Mesenchymal stem cell (in vitro differentiated cells and primary cell): Measurements from ENCODE around the gene PDE9A.

Source experiments
- DNase-seq: peaks from one replicate; pipeline ENCODE4 v3.0.0-alpha.2; 2013
- H2AFZ ChIP-seq: one replicate; pipeline ENCODE4 v1.6.1; 2013; ENCODE audit warnings: low read depth, mild to moderate bottlenecking, control low read depth, inconsistent platforms, low read length, moderate library complexity
- H2AK5ac ChIP-seq: 2 replicates; pipeline ENCODE4 v1.6.1; 2013; ENCODE audit warnings: low read length, moderate library complexity, mild to moderate bottlenecking, inconsistent platforms; ENCODE audit not compliant: severe bottlenecking
- H2BK120ac ChIP-seq: one replicate; pipeline ENCODE4 v1.6.1; 2013; ENCODE audit warnings: low read depth, mild to moderate bottlenecking, inconsistent platforms, low read length, moderate library complexity
- H2BK12ac ChIP-seq, 2 experiments: one replicate each; pipeline ENCODE4 v1.6.1; 2013; ENCODE audit warnings: inconsistent platforms in 2 of 2, low read length in 2 of 2, mild to moderate bottlenecking in 2 of 2, moderate library complexity in 2 of 2, control low read depth in 1 of 2
- H2BK15ac ChIP-seq: one replicate; pipeline ENCODE4 v1.6.1; 2013; ENCODE audit warnings: mild to moderate bottlenecking, low read depth, inconsistent platforms; ENCODE audit not compliant: poor library complexity, severe bottlenecking
- H2BK5ac ChIP-seq: 2 replicates; pipeline ENCODE4 v1.6.1; 2013; ENCODE audit warnings: low read depth, mild to moderate bottlenecking, low read length, control low read depth, inconsistent platforms; ENCODE audit not compliant: poor library complexity, severe bottlenecking
- H3K14ac ChIP-seq, 2 experiments: one replicate each; pipeline ENCODE4 v1.6.1; 2013; ENCODE audit warnings: inconsistent platforms in 2 of 2, low read length in 2 of 2, control low read depth in 1 of 2, mild to moderate bottlenecking in 1 of 2, moderate library complexity in 1 of 2
- H3K18ac ChIP-seq, 2 experiments: one replicate each; pipeline ENCODE4 v1.6.1; 2013; ENCODE audit warnings: inconsistent platforms in 2 of 2, low read length in 2 of 2, control low read depth in 1 of 2, low read depth in 1 of 2, mild to moderate bottlenecking in 1 of 2
- H3K23ac ChIP-seq, 2 experiments: one replicate each; pipeline ENCODE4 v1.6.1; 2013; ENCODE audit warnings: inconsistent platforms in 2 of 2, low read length in 2 of 2, mild to moderate bottlenecking in 2 of 2, moderate library complexity in 2 of 2, control low read depth in 1 of 2
- H3K27ac ChIP-seq: 2 replicates; pipeline ENCODE4 v1.5.1; 2013; ENCODE audit warnings: mild to moderate bottlenecking, moderate library complexity, low read length, control low read depth, inconsistent platforms; ENCODE audit not compliant: poor library complexity, severe bottlenecking
- H3K27me3 ChIP-seq, 2 experiments: 2 replicates each; pipeline versions ENCODE4 v1.6.1 to v1.7.0; 2013; ENCODE audit warnings: low read length in 2 of 2, mild to moderate bottlenecking in 2 of 2, moderate library complexity in 2 of 2, control low read depth in 1 of 2, inconsistent platforms in 1 of 2; ENCODE audit not compliant: control insufficient read depth in 1 of 2, insufficient read depth in 1 of 2
- H3K36me3 ChIP-seq, 2 experiments: 2 replicates each; pipeline versions ENCODE4 v1.6.1 to v1.7.0; 2013; ENCODE audit warnings: low read length in 2 of 2, control low read depth in 1 of 2, inconsistent platforms in 1 of 2, low read depth in 1 of 2, mild to moderate bottlenecking in 1 of 2; ENCODE audit not compliant: insufficient read depth in 2 of 2, control insufficient read depth in 1 of 2
- H3K4ac ChIP-seq, 2 experiments: one replicate each; pipeline ENCODE4 v1.6.1; 2013; ENCODE audit warnings: inconsistent platforms in 2 of 2, low read length in 2 of 2, mild to moderate bottlenecking in 2 of 2, moderate library complexity in 2 of 2, control low read depth in 1 of 2, low read depth in 1 of 2
- H3K4me1 ChIP-seq: 2 replicates; pipeline ENCODE4 v1.6.1; 2013; ENCODE audit warnings: low read depth, low read length, control low read depth; ENCODE audit not compliant: control insufficient read depth, insufficient read depth
- H3K4me2 ChIP-seq: 2 replicates; pipeline ENCODE4 v1.6.1; 2013; ENCODE audit warnings: low read length, mild to moderate bottlenecking, inconsistent platforms; ENCODE audit not compliant: poor library complexity, severe bottlenecking
- H3K4me3 ChIP-seq, 2 experiments: 2 replicates each; pipeline versions ENCODE4 v1.5.1 to v1.7.0; 2013; ENCODE audit warnings: low read length in 2 of 2, mild to moderate bottlenecking in 2 of 2, control low read depth in 1 of 2, low read depth in 1 of 2; ENCODE audit not compliant: insufficient read depth in 1 of 2
- H3K79me1 ChIP-seq: replicated peaks from 2 replicates; pipeline ENCODE4 v1.6.1; 2013; ENCODE audit warnings: mild to moderate bottlenecking, control low read depth, low read length, inconsistent platforms; ENCODE audit not compliant: poor library complexity, severe bottlenecking
- H3K9ac ChIP-seq: 2 replicates; pipeline ENCODE4 v1.7.0; 2013; ENCODE audit warnings: mild to moderate bottlenecking, low read length, moderate library complexity
- H3K9me3 ChIP-seq: 2 replicates; pipeline ENCODE4 v1.7.0; 2013; ENCODE audit warnings: mild to moderate bottlenecking, low read length; ENCODE audit not compliant: control insufficient read depth
- H4K8ac ChIP-seq: one replicate; pipeline ENCODE4 v1.6.1; 2013; ENCODE audit warnings: inconsistent platforms, mild to moderate bottlenecking, low read length, moderate library complexity
- H4K91ac ChIP-seq: one replicate; pipeline ENCODE4 v1.6.1; 2013; ENCODE audit warnings: mild to moderate bottlenecking, low read length, inconsistent platforms
- WGBS: methylation state at CpG from one replicate; pipeline ENCODE4 v1.1.7; 2013; ENCODE audit warnings: mixed read lengths; 5-methylcytosine and 5-hydroxymethylcytosine counted together

Gene PDE9A

GRCh38 chr21:42616446-42616845 is 37.0 kb upstream of the PDE9A start:
- Histone ChIP-seq H3K4me2 (no peak overlapping the region), H3K27me3 (peaks cover 47 to 53% of the 10 kb centered on the region in 2 experiments), H3K14ac (no peak overlapping the region), H3K36me3 (no peaks in the 10 kb centered on the region), H2BK120ac (no peak overlapping the region), H2AK5ac (no peak overlapping the region), H3K23ac (no peak overlapping the region), H2AFZ (no peak overlapping the region), H3K79me1 (no peaks in the 10 kb centered on the region), H2BK12ac (no peak overlapping the region), H4K91ac (no peak overlapping the region), H3K4me1 (peaks cover 14% of the 10 kb centered on the region), H3K4me3 (peak overlapping the region in 1 of 2 experiments; percentile 66), H3K18ac (no peak overlapping the region), H4K8ac (no peak overlapping the region), H3K4ac (no peak overlapping the region), H3K27ac (no peak overlapping the region), H3K9me3 (peaks cover 4% of the 10 kb centered on the region), H2BK5ac (no peak overlapping the region), H3K9ac (no peak overlapping the region), H2BK15ac (no peak overlapping the region)
- 84% methylated on average over 18 of the region's 18 CpGs for WGBS
- no peak for DNase-seq

DNA sequence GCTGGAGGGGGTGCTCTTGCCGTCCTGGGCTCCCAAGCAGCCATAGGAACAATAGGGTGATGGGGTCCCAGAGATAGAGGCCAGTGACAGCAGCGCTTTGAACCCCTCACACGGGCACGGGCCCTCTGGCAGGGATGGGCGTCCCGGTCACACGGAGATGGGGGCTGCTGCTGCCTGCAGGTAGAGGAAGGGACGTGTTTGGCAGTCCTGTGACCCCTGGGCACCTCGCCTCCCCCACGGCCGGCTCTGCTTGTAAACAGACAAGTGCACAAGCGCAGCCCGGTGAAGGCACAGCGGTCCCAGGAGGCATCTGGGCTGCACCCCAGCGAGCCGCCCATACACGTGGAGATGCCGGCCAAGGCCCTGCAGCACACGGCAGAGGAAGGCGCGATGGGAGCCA is 36.5 kb upstream of the PDE9A start:
- no peak overlapping the region for H2BK12ac ChIP-seq
- no peak overlapping the region for H3K4ac ChIP-seq
- H3K9ac ChIP-seq, result no peak overlapping the region
- H3K27me3 ChIP-seq, result peaks cover 52 to 58% of the 10 kb centered on the region in 2 experiments
- no peak overlapping the region for H4K91ac ChIP-seq
- WGBS, result 88% methylated on average over 21 of the region's 21 CpGs
- H2BK120ac ChIP-seq, result no peak overlapping the region
- H3K4me3 ChIP-seq, result no peak overlapping the region
- H2BK15ac ChIP-seq, result no peak overlapping the region
- no peaks in the 10 kb centered on the region for H3K79me1 ChIP-seq
- no peak overlapping the region for H2BK5ac ChIP-seq
- H2AK5ac ChIP-seq, result no peak overlapping the region
- DNase-seq, result no peak
- peaks cover under 1% of the 10 kb centered on the region for H3K9me3 ChIP-seq
- H3K14ac ChIP-seq, result no peak overlapping the region
- no peak overlapping the region for H3K18ac ChIP-seq
- H3K4me2 ChIP-seq, result no peak overlapping the region
- no peak overlapping the region for H3K23ac ChIP-seq
- H4K8ac ChIP-seq, result no peak overlapping the region
- H3K36me3 ChIP-seq, result no peaks in the 10 kb centered on the region
- H3K27ac ChIP-seq, result no peak overlapping the region
- H2AFZ ChIP-seq, result no peak overlapping the region
- peaks cover 14% of the 10 kb centered on the region for H3K4me1 ChIP-seq

DNA sequence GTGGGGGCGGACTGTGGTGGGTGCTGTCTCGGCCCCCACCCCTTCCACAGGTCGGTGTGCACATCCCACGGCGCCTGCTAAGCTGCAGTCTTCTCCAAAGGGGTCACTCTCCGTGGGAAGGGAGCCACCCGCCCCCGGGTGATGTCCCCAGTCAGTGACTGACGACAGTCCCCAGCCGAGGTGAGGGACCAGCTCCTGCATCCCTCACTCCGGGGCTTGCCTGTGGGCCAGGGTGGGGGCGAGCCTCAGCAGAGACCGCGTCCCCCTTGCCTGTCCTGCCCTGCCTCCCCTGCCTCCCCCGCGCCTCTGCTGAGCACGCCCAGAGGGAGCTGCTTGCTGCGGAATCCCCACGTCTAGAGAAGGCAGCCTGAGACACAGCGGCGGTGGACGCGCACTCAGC is 35.9 kb upstream of the PDE9A start:
- Histone ChIP-seq H3K14ac (no peak overlapping the region), H3K4ac (no peak overlapping the region), H4K8ac (no peak overlapping the region), H3K4me1 (peaks cover 14% of the 10 kb centered on the region), H3K27me3 (peaks cover 57 to 63% of the 10 kb centered on the region in 2 experiments), H3K79me1 (no peaks in the 10 kb centered on the region), H2BK15ac (no peak overlapping the region), H3K27ac (no peak overlapping the region), H4K91ac (no peak overlapping the region), H3K18ac (no peak overlapping the region), H2AFZ (no peak overlapping the region), H2BK120ac (no peak overlapping the region), H3K4me2 (no peak overlapping the region), H3K36me3 (no peaks in the 10 kb centered on the region), H2AK5ac (no peak overlapping the region), H3K9ac (no peak overlapping the region), H2BK5ac (no peak overlapping the region), H2BK12ac (no peak overlapping the region), H3K9me3 (no peaks in the 10 kb centered on the region), H3K23ac (no peak overlapping the region), H3K4me3 (no peak overlapping the region)
- WGBS, result 87% methylated on average over 14 of the region's 23 CpGs
- no peak for DNase-seq

GRCh38 chr21:42618707-42619102 is 34.7 kb upstream of the PDE9A start:
- Histone ChIP-seq H3K14ac (no peak overlapping the region), H2BK120ac (no peak overlapping the region), H2BK5ac (no peak overlapping the region), H3K18ac (no peak overlapping the region), H2BK12ac (no peak overlapping the region), H3K9ac (no peak overlapping the region), H2AK5ac (no peak overlapping the region), H3K4me1 (peaks cover 14% of the 10 kb centered on the region), H3K79me1 (no peaks in the 10 kb centered on the region), H4K91ac (no peak overlapping the region), H3K36me3 (no peaks in the 10 kb centered on the region), H3K4me3 (no peak overlapping the region), H3K4ac (no peak overlapping the region), H2AFZ (no peak overlapping the region), H3K23ac (no peak overlapping the region), H2BK15ac (no peak overlapping the region), H4K8ac (no peak overlapping the region), H3K27me3 (peaks cover 57 to 72% of the 10 kb centered on the region in 2 experiments), H3K9me3 (no peaks in the 10 kb centered on the region), H3K4me2 (no peak overlapping the region), H3K27ac (no peak overlapping the region)
- no CpG with 5 or more reads among the region's 3 CpGs for WGBS
- DNase-seq, result no peak
